Activated CD4-positive, CD25-positive, alpha-beta regulatory T cell treated with anti-CD3 and anti-CD28 coated beads, Interleukin-2, amount 50 U/mL, for 24 hours (primary cell): Measurements from ENCODE around the gene GRAMD1C.

Experiments
- ATAC-seq, 2 donors: fragments of 150-1000 bp; cut with Tn5 transposase; one replicate each; pipeline ENCODE4 v1.10.0; 2021; ENCODE audit warnings: mild to moderate bottlenecking in 1 of 2, moderate library complexity in 1 of 2

GRAMD1C gene

GRCh38 chr3:113953677-113954076 lies 115.1 kb downstream of the GRAMD1C start:
- ATAC-seq = no peak

GRCh38 chr3:113954091-113954685 lies 115.6 kb downstream of the GRAMD1C start:
- ATAC-seq = no peak

GRCh38 chr3:113963879-113964278 lies 125.3 kb downstream of the GRAMD1C start:
- ATAC-seq = peak in 1 of 2 donors; percentile 53

- ATAC-seq = no peak
Measured at GRCh38 chr3:113966172-113966571, 127.6 kb downstream of the GRAMD1C start.

- ATAC-seq = no peak
Measured at GRCh38 chr3:113968986-113969385, 130.4 kb downstream of the GRAMD1C start.

- no peak for ATAC-seq
Measured at GRCh38 chr3:113977822-113978221, 139.2 kb downstream of the GRAMD1C start.

GRCh38 chr3:113979916-113980315 lies 141.3 kb downstream of the GRAMD1C start:
- no peak for ATAC-seq

GRCh38 chr3:113981803-113982202 lies 143.2 kb downstream of the GRAMD1C start:
- no peak for ATAC-seq

GRCh38 chr3:113983544-113983943 lies 145.0 kb downstream of the GRAMD1C start:
- ATAC-seq = no peak

- ATAC-seq = no peak
Measured at GRCh38 chr3:113985541-113985940, 147.0 kb downstream of the GRAMD1C start.
